ENCODE data around the gene RPL18. TPM values are rescaled to one million over a fixed set of nuclear protein-coding genes. Genes with fewer than 3 reads are reported as not detected.

RPL18 gene
- total RNA-seq, 1 donor from 2014 or later: 1,586 TPM

DNA sequence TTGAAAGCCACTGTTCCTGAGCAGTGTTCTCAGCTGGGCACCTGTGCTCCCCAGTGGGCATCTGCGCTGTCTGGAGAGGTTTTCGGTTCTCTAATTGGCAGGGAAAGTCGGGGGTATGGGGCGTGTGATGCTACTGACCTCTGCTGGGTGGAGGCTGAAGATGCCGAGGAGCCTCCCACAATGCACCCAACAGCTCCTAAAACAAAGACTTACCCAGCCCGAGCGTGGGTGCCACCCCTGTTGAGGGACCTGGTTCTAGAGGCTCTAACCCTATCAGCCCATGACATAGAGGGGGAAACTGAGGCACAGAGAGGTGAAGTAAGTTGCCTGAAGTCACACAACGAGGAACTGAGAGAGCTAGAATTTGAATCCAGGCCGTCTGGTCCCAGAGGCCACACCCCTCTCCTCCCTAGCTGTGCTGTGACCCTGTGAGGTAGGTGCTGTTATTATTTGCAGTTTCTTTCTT lies 10.1 kb downstream of the RPL18 start:
- H3K27ac Mint-ChIP-seq: no peak overlapping the region

DNA sequence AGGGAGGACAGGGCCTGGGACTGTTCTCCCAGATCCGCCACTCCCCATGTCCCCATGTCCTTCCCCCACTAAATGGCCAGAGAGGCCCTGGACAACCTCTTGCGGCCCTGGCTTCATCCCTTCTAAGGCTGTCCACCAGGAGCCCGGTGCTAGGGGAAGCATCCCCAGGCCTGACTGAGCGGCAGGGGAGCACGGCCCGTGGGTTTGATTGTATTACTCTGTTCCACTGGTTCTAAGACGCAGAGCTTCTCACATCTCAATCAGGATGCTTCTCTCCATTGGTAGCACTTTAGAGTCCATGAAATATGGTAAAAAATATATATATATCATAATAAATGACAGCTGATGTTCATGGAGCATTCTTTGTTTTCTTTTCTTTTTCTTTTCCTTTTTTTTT lies 11.6 kb downstream of the RPL18 start:
- Mint-ChIP-seq H3K27me3 (ENCODE audit: low read depth) (no peaks in the 10 kb centered on the region), H3K36me3 (no peaks in the 10 kb centered on the region), H3K4me3 (no peak overlapping the region), H3K4me1 (no peaks in the 10 kb centered on the region), H3K9me3 (no peaks in the 10 kb centered on the region), H3K27ac (no peak overlapping the region)
- TF ChIP-seq, protein P1, sequence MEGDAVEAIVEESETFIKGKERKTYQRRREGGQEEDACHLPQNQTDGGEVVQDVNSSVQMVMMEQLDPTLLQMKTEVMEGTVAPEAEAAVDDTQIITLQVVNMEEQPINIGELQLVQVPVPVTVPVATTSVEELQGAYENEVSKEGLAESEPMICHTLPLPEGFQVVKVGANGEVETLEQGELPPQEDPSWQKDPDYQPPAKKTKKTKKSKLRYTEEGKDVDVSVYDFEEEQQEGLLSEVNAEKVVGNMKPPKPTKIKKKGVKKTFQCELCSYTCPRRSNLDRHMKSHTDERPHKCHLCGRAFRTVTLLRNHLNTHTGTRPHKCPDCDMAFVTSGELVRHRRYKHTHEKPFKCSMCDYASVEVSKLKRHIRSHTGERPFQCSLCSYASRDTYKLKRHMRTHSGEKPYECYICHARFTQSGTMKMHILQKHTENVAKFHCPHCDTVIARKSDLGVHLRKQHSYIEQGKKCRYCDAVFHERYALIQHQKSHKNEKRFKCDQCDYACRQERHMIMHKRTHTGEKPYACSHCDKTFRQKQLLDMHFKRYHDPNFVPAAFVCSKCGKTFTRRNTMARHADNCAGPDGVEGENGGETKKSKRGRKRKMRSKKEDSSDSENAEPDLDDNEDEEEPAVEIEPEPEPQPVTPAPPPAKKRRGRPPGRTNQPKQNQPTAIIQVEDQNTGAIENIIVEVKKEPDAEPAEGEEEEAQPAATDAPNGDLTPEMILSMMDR (IDR thresholded peaks at IDR 0.05; ENCODE audit: unreplicated experiment): no peak
- no peak for DNase-seq (ENCODE audit: low spot score in 2 of 2, unreplicated experiment in 2 of 2)

More for the DNA sequence above, 10.1 kb downstream of the RPL18 start:
- Mint-ChIP-seq H3K4me1 (no peaks in the 10 kb centered on the region), H3K9me3 (no peaks in the 10 kb centered on the region), H3K27me3 (ENCODE audit: low read depth) (no peaks in the 10 kb centered on the region), H3K4me3 (no peak overlapping the region), H3K36me3 (no peaks in the 10 kb centered on the region)
- no peak for DNase-seq (ENCODE audit: low spot score in 2 of 2, unreplicated experiment in 2 of 2)
- TF ChIP-seq, protein P1 (IDR thresholded peaks at IDR 0.05; ENCODE audit: unreplicated experiment): no peak

DNA sequence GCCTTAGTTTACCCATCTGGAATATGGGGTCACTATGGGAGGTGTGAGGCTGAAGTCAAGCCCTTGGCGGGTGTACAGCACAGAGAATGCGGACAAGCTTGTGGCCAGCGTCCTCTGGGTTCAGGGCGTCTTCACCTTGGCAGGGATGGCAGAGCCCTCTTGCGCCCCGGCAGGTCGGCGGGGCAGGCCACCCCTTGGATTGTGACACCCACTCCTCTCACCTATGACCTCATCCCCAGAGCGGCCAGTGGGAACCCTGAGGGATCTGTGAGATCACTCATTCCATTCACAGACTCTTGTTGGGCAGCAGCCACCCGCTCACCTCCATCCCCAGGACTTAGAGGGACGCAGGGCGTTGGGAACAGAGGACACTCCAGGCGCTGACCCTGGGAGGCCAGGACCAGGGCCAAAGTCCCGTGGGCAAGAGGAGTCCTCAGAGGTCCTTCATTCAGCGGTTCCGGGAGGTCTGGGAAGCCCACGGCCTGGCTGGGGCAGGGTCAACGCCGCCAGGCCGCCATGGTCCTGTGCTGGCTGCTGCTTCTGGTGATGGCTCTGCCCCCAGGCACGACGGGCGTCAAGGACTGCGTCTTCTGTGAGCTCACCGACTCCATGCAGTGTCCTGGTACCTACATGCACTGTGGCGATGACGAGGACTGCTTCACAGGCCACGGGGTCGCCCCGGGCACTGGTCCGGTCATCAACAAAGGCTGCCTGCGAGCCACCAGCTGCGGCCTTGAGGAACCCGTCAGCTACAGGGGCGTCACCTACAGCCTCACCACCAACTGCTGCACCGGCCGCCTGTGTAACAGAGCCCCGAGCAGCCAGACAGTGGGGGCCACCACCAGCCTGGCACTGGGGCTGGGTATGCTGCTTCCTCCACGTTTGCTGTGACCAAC lies 12.3 kb downstream of the RPL18 start, which contains the start of gene SPACA4:
SPACA4 (plus strand) TSS at position 280 of the 896 bp plus-strand sequence; CDS start at position 517, 237 bp downstream.
- Mint-ChIP-seq H3K4me3 (no peak within 1 kb of the TSS), H3K27ac (no peak within 1 kb of the TSS), H3K36me3 (no peaks in the 10 kb centered on the region), H3K4me1 (no peaks in the 10 kb centered on the region), H3K27me3 (ENCODE audit: low read depth) (no peaks in the 10 kb centered on the region), H3K9me3 (no peaks in the 10 kb centered on the region)
- no peak for DNase-seq (ENCODE audit: low spot score in 2 of 2, unreplicated experiment in 2 of 2)
- TF ChIP-seq, protein P1 (IDR thresholded peaks at IDR 0.05; ENCODE audit: unreplicated experiment): no peak

DNA sequence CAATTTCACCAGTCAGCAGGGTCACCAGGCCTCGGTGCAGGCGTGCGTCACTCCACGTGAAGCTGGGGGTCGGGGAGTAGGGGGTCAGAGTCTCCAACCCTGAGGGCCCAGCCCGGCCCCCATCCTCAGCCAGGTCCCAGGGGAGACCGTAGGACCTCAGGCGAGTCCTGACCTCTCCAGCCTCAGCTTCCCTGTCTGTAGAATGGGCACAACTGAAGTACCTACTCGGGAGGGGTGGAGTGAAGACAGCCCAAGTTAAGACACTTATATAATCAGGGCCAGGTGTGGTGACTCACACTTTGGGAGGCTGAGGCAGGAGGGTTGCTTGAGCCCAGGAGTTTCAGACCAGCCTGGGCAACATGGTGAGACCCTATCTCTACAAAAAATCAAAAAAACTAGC lies 15.1 kb downstream of the RPL18 start:
- Mint-ChIP-seq H3K9me3 (no peaks in the 10 kb centered on the region), H3K4me3 (no peak overlapping the region), H3K36me3 (no peaks in the 10 kb centered on the region), H3K4me1 (no peaks in the 10 kb centered on the region), H3K27ac (no peak overlapping the region), H3K27me3 (ENCODE audit: low read depth) (no peaks in the 10 kb centered on the region)
- TF ChIP-seq, protein P1 (IDR thresholded peaks at IDR 0.05; ENCODE audit: unreplicated experiment): no peak
- DNase-seq (ENCODE audit: low spot score in 2 of 2, unreplicated experiment in 2 of 2): no peak

DNA sequence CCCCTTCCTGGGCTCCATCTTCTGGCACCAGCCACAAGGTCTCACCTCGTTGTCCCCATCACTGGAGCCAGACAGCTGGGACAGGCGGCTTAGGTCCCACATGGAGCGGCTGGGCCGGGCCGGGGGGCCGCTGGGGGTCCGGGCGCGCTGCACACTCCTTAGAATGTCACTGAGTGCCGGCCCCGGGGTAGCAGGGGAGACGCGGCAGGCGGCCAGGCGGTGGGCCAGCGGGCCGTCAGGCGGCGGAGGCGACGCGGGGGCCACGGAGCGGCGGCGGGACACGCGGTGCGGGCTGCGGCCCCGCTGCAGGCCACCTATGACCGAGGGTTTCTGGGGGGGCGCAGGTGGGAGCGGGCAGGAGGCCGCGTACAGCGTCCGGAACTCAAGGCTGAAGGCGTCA lies 15.5 kb downstream of the RPL18 start:
- Mint-ChIP-seq H3K27ac (no peak overlapping the region), H3K4me1 (no peaks in the 10 kb centered on the region), H3K4me3 (no peak overlapping the region), H3K36me3 (no peaks in the 10 kb centered on the region), H3K9me3 (no peaks in the 10 kb centered on the region), H3K27me3 (ENCODE audit: low read depth) (no peaks in the 10 kb centered on the region)
- TF ChIP-seq, protein P1 (IDR thresholded peaks at IDR 0.05; ENCODE audit: unreplicated experiment): no peak
- DNase-seq (ENCODE audit: low spot score in 2 of 2, unreplicated experiment in 2 of 2): no peak
